T-helper 9 cell (primary cell): ENCODE measurements around the gene ATG7.
"Not testable (repeated sequence)": the region's sequence is repeated elsewhere in the genome, so short reads cannot be mapped to it uniquely, and the experiment has no call there.

Experiments
- DNase-seq: peaks from one replicate; pipeline ENCODE4 v3.0.0-alpha.2; 2020

Gene ATG7

GRCh38 chr3:11255537-11255936 lies 16.7 kb upstream of the ATG7 start:
- DNase-seq: not testable (repeated sequence)

GRCh38 chr3:11258958-11259357 lies 13.2 kb upstream of the ATG7 start:
- DNase-seq: no peak

GRCh38 chr3:11260460-11260859 lies 11.7 kb upstream of the ATG7 start:
- DNase-seq: no peak

GRCh38 chr3:11269007-11269406 lies 3.2 kb upstream of the ATG7 start:
- no peak for DNase-seq

DNA sequence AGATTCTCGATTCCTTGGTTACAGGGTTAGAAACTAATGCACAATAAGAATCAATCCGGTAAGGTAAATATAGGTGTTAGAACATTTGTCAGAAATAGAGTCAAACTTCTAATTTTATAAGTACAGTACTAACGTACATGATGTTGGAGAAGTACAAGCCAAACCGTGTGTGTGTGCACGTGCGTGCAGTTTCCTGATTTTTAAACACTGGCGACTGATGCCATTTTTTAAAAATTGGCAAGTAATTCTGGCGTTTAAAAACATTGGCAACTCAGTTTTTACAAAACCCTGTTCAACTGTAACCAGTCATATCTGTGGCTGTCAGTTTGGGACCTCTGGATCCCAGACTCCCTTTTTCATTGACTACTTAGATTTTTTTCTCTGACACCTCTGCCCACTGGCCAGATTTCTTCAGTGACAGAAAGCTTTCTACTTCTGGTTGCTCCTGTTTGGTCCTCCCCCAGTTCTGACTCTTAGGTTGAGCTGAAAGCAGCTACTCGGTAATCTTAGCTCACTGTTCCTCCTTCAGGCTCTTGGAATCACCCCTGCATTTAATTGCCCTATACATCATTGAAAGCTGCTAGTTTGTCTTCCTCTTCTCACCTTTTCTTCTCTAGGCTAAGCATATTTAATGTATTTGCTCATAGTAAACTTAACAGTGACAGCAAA lies 843 bp downstream of the ATG7 start:
- DNase-seq: no peak

DNA sequence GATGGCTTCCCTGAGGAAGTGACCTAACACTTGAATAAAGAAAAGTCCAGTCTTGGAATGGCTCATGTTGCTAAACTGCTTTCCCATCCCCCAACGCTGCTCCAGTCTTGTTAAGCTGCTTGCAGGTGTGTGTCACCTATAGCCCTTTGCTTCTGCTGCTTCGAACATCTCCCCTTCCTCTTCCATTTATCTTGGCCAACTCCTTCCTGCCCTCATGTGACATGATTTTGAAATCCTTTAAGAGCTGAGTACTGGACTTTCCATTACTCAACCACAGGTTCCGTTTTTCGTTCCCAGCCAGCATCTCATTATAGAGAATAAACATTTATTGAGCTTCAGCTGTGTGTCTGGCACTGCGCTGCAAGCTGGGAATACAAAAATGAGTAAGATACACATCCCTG lies 1.7 kb downstream of the ATG7 start:
- no peak for DNase-seq

- no peak for DNase-seq
Observed at GRCh38 chr3:11274566-11275142, 2.5 kb downstream of the ATG7 start.

- DNase-seq: no peak
Observed at GRCh38 chr3:11275926-11276325, 3.7 kb downstream of the ATG7 start.

GRCh38 chr3:11276901-11277300 lies 4.7 kb downstream of the ATG7 start:
- no peak for DNase-seq

GRCh38 chr3:11282250-11283138 lies 10.3 kb downstream of the ATG7 start:
- DNase-seq: no peak

DNA sequence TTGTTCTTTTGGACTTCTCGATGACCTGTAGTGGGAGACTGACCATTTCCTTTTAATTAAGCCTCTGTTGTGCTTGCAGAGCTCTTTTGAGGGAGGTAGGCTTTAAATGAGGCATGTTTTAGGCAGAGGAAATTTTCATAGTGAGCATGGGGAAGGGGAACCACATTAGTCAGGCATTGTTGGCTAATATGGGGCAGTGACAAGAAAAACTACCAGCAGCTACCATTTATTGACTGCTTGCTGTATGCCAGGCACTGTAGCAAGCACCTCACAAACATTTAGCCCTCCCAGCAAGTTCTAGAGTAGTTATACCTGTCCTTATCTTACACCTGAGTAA lies 10.9 kb downstream of the ATG7 start:
- no peak for DNase-seq

DNA sequence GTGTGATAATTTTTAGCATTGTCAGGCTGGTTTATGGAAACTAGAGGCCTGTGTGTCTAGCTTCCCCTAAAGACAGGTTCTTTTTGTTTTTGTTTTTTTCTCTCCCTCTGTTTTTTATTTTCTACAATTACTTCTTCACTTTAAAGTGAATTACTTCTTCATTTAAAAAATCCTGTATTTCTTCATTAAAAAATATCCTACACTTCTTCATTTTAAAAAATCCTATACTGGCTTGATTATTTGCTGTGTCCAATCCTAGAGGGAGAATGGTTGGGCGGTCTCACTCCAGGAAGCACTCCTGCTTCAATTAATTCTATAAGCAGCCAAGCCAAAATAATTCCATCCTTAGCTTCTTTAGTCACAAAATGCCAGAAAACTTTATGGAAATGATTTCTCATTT lies 11.8 kb downstream of the ATG7 start:
- DNase-seq: no peak

GRCh38 chr3:11285471-11285870 lies 13.3 kb downstream of the ATG7 start:
- DNase-seq: no peak

DNA sequence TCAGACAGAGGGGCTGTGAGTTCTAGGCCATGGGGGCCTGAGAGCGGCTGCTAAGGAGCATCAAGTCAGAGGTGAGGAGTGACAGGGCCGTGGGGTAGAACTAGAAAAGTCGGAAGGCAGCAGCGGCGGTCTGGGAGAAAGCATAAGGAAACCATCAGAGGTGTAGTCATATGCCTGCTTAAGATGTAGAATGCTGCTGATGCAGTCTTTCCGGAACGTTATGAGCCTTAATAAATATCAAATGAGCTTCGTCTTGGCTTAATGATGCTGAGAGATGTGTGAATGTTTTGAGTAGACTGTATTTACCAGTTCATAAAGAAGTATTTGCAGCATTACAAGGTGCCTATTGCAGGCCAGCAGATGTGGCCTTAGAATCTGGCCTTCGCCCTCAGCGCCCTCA lies 15.2 kb downstream of the ATG7 start:
- no peak for DNase-seq

- DNase-seq: no peak
Observed at GRCh38 chr3:11288021-11288491, 15.9 kb downstream of the ATG7 start.

- DNase-seq: no peak
Observed at GRCh38 chr3:11288786-11289637, 16.8 kb downstream of the ATG7 start.

GRCh38 chr3:11289864-11290263 lies 17.7 kb downstream of the ATG7 start:
- DNase-seq: no peak

DNA sequence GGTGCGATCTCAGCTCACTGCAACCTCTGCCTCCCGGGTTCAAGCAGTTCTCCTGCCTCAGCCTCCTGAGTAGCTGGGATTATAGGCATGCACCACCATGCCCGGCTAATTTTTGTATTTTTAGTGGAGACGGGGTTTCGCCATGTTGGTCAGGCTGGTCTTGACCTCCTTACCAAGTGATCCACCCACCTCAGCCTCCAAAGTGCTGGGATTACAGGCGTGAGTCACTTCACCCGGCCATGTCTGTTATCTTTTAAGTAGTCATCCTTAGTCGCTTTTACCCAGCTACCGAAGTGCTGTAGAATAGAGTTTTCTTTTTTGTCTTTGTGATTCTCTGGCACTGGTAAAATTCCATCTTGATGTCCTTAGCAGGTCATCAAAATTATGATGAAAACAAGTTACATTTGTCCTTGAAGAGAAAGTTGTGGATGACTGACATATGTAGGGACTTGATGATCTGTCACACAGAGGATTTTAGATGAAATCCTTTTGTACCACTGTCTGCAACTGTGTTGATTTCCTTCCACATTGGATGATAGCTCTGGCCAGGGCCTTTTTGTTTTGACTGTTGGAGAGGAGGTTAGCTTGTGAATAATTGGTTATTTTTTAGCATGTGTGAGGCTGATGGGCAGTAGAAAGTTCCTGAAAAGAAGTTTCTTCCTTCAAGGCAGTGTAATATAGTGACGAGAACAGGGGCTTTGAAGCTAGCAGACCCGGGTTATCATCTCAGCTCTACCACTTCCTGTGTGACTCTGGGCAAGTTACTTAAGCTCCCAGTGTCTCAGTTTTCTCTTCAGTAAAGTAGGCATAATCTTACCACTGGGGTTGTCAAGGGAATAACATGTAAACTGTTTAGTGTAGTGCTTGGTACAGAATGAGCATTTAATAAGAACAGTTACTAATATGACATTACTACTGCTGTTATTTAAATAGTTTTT lies 18.8 kb downstream of the ATG7 start:
- no peak for DNase-seq

- no peak for DNase-seq
Observed at GRCh38 chr3:11291808-11292207, 19.6 kb downstream of the ATG7 start.

- DNase-seq: no peak
Observed at GRCh38 chr3:11297126-11297525, 24.9 kb downstream of the ATG7 start.

GRCh38 chr3:11300970-11301369 lies 28.8 kb downstream of the ATG7 start:
- no peak for DNase-seq

DNA sequence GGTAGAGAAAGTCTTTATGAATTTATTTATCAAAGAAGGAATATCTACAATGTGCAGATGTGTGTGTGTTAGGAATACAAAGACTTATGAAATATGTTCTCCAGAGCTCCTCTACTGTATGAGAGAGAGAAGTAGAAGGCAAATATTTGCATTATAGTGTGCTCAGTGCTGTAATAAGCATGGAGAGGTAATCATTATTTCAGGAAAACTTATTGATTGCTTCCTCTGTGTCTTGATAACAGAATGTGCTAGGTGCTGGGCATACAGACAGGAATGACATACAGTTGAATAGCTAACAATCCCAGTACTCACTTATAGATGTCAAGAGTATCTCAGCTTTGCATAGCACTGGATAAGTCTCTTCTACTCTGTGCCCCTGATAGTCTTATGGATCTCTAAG lies 30.2 kb downstream of the ATG7 start:
- no peak for DNase-seq
